ENCODE data around the gene TMEM97.

DNA sequence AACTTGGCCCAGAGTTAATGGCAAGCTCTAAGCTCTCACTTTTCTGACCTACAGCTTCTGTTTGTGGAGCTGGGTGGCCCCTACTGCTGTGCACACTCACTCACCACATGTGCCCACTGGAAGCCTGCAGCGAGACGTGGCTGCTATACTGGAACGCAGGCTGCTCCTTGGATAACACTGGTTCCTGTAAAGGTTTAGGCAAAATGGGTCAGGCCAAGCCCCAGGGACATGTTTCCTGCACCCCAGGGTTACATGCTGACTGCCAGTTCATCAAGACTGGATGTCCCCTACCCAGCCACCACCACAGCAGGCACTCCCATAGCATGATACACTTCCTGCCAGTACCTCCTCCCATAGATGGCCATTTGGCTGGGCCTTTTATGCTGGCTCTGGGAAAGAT is 30.0 kb downstream of the TMEM97 start:
- no peak for TF ChIP-seq POLR2A (IDR thresholded peaks at IDR 0.05)
- TF ChIP-seq, protein P1, sequence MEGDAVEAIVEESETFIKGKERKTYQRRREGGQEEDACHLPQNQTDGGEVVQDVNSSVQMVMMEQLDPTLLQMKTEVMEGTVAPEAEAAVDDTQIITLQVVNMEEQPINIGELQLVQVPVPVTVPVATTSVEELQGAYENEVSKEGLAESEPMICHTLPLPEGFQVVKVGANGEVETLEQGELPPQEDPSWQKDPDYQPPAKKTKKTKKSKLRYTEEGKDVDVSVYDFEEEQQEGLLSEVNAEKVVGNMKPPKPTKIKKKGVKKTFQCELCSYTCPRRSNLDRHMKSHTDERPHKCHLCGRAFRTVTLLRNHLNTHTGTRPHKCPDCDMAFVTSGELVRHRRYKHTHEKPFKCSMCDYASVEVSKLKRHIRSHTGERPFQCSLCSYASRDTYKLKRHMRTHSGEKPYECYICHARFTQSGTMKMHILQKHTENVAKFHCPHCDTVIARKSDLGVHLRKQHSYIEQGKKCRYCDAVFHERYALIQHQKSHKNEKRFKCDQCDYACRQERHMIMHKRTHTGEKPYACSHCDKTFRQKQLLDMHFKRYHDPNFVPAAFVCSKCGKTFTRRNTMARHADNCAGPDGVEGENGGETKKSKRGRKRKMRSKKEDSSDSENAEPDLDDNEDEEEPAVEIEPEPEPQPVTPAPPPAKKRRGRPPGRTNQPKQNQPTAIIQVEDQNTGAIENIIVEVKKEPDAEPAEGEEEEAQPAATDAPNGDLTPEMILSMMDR (IDR thresholded peaks at IDR 0.05): no peak
- no peak for TF ChIP-seq POLR2AphosphoS5 (IDR thresholded peaks at IDR 0.05)
- no peak for TF ChIP-seq EP300 (IDR thresholded peaks at IDR 0.05)
